IPS-NIHi11 (cell line): ENCODE data around the gene SELENON.

ENCODE experiments used
- DNase-seq: peaks from one replicate; pipeline ENCODE4 v3.0.0; 2012; ENCODE audit warnings: mixed read lengths, low spot score

Gene SELENON

GRCh38 chr1:25793585-25794170, 6.3 kb upstream of the SELENON start:
- no peak for DNase-seq

GRCh38 chr1:25794325-25794724, 5.7 kb upstream of the SELENON start:
- DNase-seq = no peak

- no peak for DNase-seq
Observed at GRCh38 chr1:25795211-25795610, 4.8 kb upstream of the SELENON start.

- no peak for DNase-seq
Observed at GRCh38 chr1:25795946-25796810, 3.8 kb upstream of the SELENON start.

GRCh38 chr1:25796811-25797458, 3.1 kb upstream of the SELENON start:
- peak; percentile 80 for DNase-seq

GRCh38 chr1:25797939-25798338, 2.1 kb upstream of the SELENON start:
- DNase-seq = peak; percentile 81

- DNase-seq = no peak
Observed at GRCh38 chr1:25798666-25799351, 1.2 kb upstream of the SELENON start.

- DNase-seq = no peak
Observed at GRCh38 chr1:25799352-25799934, 550 bp upstream of the SELENON start.

- DNase-seq = peak; percentile 44
Observed at GRCh38 chr1:25800703-25801377, 847 bp downstream of the SELENON start.

GRCh38 chr1:25802915-25803314, 2.9 kb downstream of the SELENON start:
- DNase-seq = no peak

- DNase-seq = no peak
Observed at GRCh38 chr1:25803368-25803767, 3.4 kb downstream of the SELENON start.

GRCh38 chr1:25804244-25804963, 4.4 kb downstream of the SELENON start:
- DNase-seq = no peak

- no peak for DNase-seq
Observed at GRCh38 chr1:25804964-25805862, 5.2 kb downstream of the SELENON start.

GRCh38 chr1:25805863-25806225, 5.9 kb downstream of the SELENON start:
- no peak for DNase-seq

GRCh38 chr1:25806418-25806817, 6.4 kb downstream of the SELENON start:
- DNase-seq = no peak

- no peak for DNase-seq
Observed at GRCh38 chr1:25807480-25808390, 7.7 kb downstream of the SELENON start.

- no peak for DNase-seq
Observed at GRCh38 chr1:25808481-25809244, 8.7 kb downstream of the SELENON start.
